ENCODE data around the gene TRAFD1. TPM values are rescaled to one million over a fixed set of nuclear protein-coding genes. Genes with fewer than 3 reads are reported as not detected.

Gene TRAFD1
- total RNA-seq, 1 experiment from 2014 or later: 52.1 TPM

DNA sequence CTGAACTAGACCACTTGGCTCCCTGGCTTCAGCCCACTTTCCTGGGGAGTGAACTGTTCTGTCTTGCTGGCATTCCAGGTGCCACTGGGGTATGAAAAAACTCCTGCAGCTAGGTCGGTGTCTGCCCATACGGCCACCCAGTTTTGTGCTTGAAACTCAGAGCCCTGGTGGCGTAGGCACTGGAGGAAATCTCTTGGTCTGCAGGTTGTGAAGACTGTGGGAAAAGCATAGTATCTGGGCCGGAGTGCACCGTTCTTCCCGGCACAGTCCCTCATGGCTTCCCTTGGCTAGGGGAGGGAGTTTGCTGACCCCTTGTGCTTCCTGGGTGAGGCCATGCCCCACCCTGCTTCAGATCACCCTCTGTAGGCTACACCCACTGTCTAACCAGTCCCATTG is 33.8 kb downstream of the TRAFD1 start:
- H3K4me1 ChIP-seq (ENCODE audit: low read length): no peaks in the 10 kb centered on the region
- no peak for DNase-seq
- no peaks in the 10 kb centered on the region for H3K27me3 ChIP-seq (ENCODE audit: low read length)
- H3K4me3 ChIP-seq (ENCODE audit: low read length): no peak overlapping the region
- no peaks in the 10 kb centered on the region for H3K79me2 ChIP-seq (ENCODE audit: low read length)
- H3K9me3 ChIP-seq (ENCODE audit: low read length): no peaks in the 10 kb centered on the region
- H3K36me3 ChIP-seq (ENCODE audit: insufficient read depth, low read length): peaks cover 25% of the 10 kb centered on the region
- H3K9me2 ChIP-seq (replicated peaks; ENCODE audit: insufficient read depth, low read length): no peaks in the 10 kb centered on the region
- no peak overlapping the region for H3K4me2 ChIP-seq (ENCODE audit: low read depth, low read length, poor library complexity, severe bottlenecking)
- H3K9ac ChIP-seq (ENCODE audit: low read length): no peak overlapping the region
- no peaks in the 10 kb centered on the region for H4K20me1 ChIP-seq (ENCODE audit: insufficient read depth, low read depth, low read length)
- H3K27ac ChIP-seq (ENCODE audit: low read length): no peak overlapping the region
- no peak overlapping the region for H2AFZ ChIP-seq (ENCODE audit: low read length)

DNA sequence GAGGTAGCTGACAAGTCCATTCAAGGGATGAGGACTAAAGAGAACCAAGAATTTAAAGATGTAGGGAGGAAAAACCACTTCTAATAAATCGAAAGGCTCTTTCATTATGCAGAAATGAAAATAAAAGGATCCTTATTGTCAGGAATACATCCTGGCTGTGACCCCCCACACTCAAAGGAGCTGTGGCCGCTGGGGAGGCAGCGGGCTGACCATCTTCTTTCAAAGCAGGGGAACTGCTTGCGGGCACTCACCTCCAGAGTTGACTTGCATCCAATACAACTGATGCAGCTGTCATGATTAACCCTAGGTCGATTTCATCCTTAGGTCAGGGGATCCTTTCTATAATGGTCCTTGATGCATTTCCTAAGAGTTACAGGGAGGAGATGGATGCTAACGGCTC is 35.3 kb downstream of the TRAFD1 start:
- no peaks in the 10 kb centered on the region for H3K4me1 ChIP-seq (ENCODE audit: low read length)
- DNase-seq: no peak

DNA sequence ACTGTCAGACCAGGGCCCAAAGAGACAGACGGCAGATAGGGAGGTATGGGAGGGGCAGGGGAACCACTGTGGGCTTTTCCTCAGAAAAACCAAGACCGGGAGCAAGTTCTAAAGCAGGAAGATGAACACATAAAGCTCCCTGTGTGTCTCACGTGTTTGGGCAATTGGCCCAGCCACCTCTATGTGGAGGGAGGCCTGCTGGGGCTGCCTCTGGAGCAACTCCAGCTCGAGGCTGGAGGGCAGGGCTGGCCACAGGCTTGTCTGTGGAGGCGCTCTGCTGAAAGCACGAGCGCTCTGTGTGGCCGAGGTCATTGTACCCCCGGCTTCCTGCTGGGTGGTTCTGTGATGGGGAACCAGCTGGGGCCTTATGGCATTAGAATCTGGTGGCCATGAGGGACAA is 36.4 kb downstream of the TRAFD1 start:
- Histone ChIP-seq H3K9me2 (replicated peaks; ENCODE audit: insufficient read depth, low read length) (no peaks in the 10 kb centered on the region), H3K36me3 (ENCODE audit: insufficient read depth, low read length) (peaks cover 25% of the 10 kb centered on the region)

More for the DNA sequence above, 35.3 kb downstream of the TRAFD1 start:
- Histone ChIP-seq H3K79me2 (ENCODE audit: low read length) (no peaks in the 10 kb centered on the region), H3K27me3 (ENCODE audit: low read length) (no peaks in the 10 kb centered on the region), H4K20me1 (ENCODE audit: insufficient read depth, low read depth, low read length) (no peaks in the 10 kb centered on the region), H3K4me3 (ENCODE audit: low read length) (no peak overlapping the region), H3K9me3 (ENCODE audit: low read length) (no peaks in the 10 kb centered on the region), H3K27ac (ENCODE audit: low read length) (no peak overlapping the region), H3K36me3 (ENCODE audit: insufficient read depth, low read length) (peaks cover 25% of the 10 kb centered on the region), H3K9me2 (replicated peaks; ENCODE audit: insufficient read depth, low read length) (no peaks in the 10 kb centered on the region), H3K4me2 (ENCODE audit: low read depth, low read length, poor library complexity, severe bottlenecking) (no peak overlapping the region), H3K9ac (ENCODE audit: low read length) (no peak overlapping the region), H2AFZ (ENCODE audit: low read length) (no peak overlapping the region)

DNA sequence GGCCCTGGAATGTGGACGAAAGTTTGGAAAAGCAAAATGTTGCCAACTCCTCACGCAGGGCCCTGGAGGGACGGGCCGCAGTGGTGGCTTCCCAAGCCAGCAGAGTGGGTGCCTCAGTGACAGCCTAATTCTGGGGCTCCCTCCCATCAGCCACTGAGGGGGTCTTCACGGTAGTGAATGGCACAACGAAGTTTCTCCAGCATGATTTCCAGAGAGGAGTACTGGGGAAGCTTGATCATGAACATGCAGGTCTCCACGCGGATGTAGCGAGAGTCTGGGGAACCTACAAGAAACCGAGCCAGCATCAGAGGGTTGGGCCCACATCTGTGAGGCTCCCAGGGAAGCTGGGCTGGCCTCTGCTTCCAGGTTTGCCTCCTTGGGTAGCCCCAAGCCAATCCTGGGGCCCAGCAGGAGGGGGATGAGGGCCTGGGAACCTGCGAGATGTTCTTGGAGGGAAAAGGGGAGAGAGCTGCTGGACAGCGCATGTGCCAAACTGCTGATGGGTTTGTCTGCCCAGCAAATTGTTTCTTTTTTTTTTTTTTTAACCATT is 37.0 kb downstream of the TRAFD1 start:
- no peak overlapping the region for H3K27ac ChIP-seq (ENCODE audit: low read length)
- no peak overlapping the region for H3K9ac ChIP-seq (ENCODE audit: low read length)
- H3K4me3 ChIP-seq (ENCODE audit: low read length): no peak overlapping the region
- H3K4me1 ChIP-seq (ENCODE audit: low read length): no peaks in the 10 kb centered on the region
- H3K27me3 ChIP-seq (ENCODE audit: low read length): no peaks in the 10 kb centered on the region
- H2AFZ ChIP-seq (ENCODE audit: low read length): no peak overlapping the region
- no peaks in the 10 kb centered on the region for H3K79me2 ChIP-seq (ENCODE audit: low read length)
- H3K4me2 ChIP-seq (ENCODE audit: low read depth, low read length, poor library complexity, severe bottlenecking): no peak overlapping the region
- H4K20me1 ChIP-seq (ENCODE audit: insufficient read depth, low read depth, low read length): no peaks in the 10 kb centered on the region
- no peaks in the 10 kb centered on the region for H3K9me2 ChIP-seq (replicated peaks; ENCODE audit: insufficient read depth, low read length)
- no peaks in the 10 kb centered on the region for H3K9me3 ChIP-seq (ENCODE audit: low read length)
- no peak for DNase-seq
- H3K36me3 ChIP-seq (ENCODE audit: insufficient read depth, low read length): peaks cover 25% of the 10 kb centered on the region

More for the DNA sequence above, 36.4 kb downstream of the TRAFD1 start:
- no peak overlapping the region for H3K4me2 ChIP-seq (ENCODE audit: low read depth, low read length, poor library complexity, severe bottlenecking)
- H4K20me1 ChIP-seq (ENCODE audit: insufficient read depth, low read depth, low read length): no peaks in the 10 kb centered on the region
- H2AFZ ChIP-seq (ENCODE audit: low read length): no peak overlapping the region
- H3K4me1 ChIP-seq (ENCODE audit: low read length): no peaks in the 10 kb centered on the region
- no peak for DNase-seq
- H3K27ac ChIP-seq (ENCODE audit: low read length): no peak overlapping the region
- H3K4me3 ChIP-seq (ENCODE audit: low read length): no peak overlapping the region
- H3K9ac ChIP-seq (ENCODE audit: low read length): no peak overlapping the region
- no peaks in the 10 kb centered on the region for H3K9me3 ChIP-seq (ENCODE audit: low read length)
- no peaks in the 10 kb centered on the region for H3K27me3 ChIP-seq (ENCODE audit: low read length)
- no peaks in the 10 kb centered on the region for H3K79me2 ChIP-seq (ENCODE audit: low read length)

DNA sequence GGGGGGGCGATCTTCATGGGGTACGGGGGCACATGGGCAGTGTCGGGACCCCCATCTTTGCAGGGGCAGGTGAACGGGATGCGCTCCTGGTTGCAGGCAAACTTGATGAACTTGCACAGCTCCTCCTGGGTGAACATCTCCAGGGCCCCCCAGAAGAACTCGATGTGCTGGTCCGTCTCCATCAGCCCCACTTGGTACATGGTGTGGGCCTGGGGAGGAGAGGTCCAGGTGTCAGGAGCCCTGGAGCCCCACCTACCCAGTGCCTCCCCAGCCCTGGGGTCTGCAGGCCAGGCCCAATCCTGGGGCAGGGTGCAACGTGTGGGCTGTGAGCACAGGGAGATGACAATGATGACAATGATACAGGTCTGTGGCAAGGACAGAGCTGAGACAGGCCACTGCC is 37.7 kb downstream of the TRAFD1 start:
- no peak overlapping the region for H3K4me2 ChIP-seq (ENCODE audit: low read depth, low read length, poor library complexity, severe bottlenecking)
- no peak overlapping the region for H3K9ac ChIP-seq (ENCODE audit: low read length)
- peaks cover 24% of the 10 kb centered on the region for H3K36me3 ChIP-seq (ENCODE audit: insufficient read depth, low read length)

DNA sequence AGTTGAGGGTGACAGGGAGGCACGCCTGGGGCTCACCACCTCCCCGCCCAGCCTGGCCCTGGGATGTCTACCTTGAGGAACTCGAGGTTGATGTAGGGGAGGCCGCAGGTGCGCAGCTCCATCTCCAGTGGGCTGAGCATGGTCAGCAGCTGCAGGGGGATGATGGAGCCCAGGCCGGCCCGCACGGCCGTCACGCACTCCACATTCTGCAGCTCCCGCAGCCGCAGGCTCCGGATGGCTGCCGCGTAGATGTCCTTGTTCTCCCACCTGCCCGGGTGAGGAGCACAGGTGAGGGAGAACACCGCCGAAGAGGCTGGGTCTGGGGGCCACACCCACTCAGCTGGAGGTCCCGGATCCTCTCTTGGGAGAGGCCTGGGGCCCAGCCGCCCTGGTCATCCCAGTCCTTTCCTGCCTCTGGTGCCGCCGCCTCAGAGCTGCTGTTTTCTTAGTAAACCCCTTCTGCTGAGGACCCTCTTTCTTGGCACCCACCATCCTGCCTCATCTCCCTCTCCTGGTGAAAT is 38.2 kb downstream of the TRAFD1 start:
- no peak for DNase-seq
- Histone ChIP-seq H3K9me3 (ENCODE audit: low read length) (no peaks in the 10 kb centered on the region), H3K36me3 (ENCODE audit: insufficient read depth, low read length) (peaks cover 19% of the 10 kb centered on the region), H3K79me2 (ENCODE audit: low read length) (no peaks in the 10 kb centered on the region), H3K9me2 (replicated peaks; ENCODE audit: insufficient read depth, low read length) (no peaks in the 10 kb centered on the region), H2AFZ (ENCODE audit: low read length) (no peak overlapping the region), H3K9ac (ENCODE audit: low read length) (no peak overlapping the region), H4K20me1 (ENCODE audit: insufficient read depth, low read depth, low read length) (no peaks in the 10 kb centered on the region), H3K27ac (ENCODE audit: low read length) (no peak overlapping the region), H3K4me2 (ENCODE audit: low read depth, low read length, poor library complexity, severe bottlenecking) (no peak overlapping the region), H3K4me1 (ENCODE audit: low read length) (no peaks in the 10 kb centered on the region), H3K27me3 (ENCODE audit: low read length) (no peaks in the 10 kb centered on the region), H3K4me3 (ENCODE audit: low read length) (no peak overlapping the region)

More for the DNA sequence above, 37.7 kb downstream of the TRAFD1 start:
- DNase-seq: no peak
- H3K79me2 ChIP-seq (ENCODE audit: low read length): no peaks in the 10 kb centered on the region
- no peaks in the 10 kb centered on the region for H3K9me2 ChIP-seq (replicated peaks; ENCODE audit: insufficient read depth, low read length)
- H3K27ac ChIP-seq (ENCODE audit: low read length): no peak overlapping the region
- no peaks in the 10 kb centered on the region for H3K27me3 ChIP-seq (ENCODE audit: low read length)
- no peak overlapping the region for H3K4me3 ChIP-seq (ENCODE audit: low read length)
- H4K20me1 ChIP-seq (ENCODE audit: insufficient read depth, low read depth, low read length): no peaks in the 10 kb centered on the region
- no peaks in the 10 kb centered on the region for H3K9me3 ChIP-seq (ENCODE audit: low read length)
- H3K4me1 ChIP-seq (ENCODE audit: low read length): no peaks in the 10 kb centered on the region
- no peak overlapping the region for H2AFZ ChIP-seq (ENCODE audit: low read length)

DNA sequence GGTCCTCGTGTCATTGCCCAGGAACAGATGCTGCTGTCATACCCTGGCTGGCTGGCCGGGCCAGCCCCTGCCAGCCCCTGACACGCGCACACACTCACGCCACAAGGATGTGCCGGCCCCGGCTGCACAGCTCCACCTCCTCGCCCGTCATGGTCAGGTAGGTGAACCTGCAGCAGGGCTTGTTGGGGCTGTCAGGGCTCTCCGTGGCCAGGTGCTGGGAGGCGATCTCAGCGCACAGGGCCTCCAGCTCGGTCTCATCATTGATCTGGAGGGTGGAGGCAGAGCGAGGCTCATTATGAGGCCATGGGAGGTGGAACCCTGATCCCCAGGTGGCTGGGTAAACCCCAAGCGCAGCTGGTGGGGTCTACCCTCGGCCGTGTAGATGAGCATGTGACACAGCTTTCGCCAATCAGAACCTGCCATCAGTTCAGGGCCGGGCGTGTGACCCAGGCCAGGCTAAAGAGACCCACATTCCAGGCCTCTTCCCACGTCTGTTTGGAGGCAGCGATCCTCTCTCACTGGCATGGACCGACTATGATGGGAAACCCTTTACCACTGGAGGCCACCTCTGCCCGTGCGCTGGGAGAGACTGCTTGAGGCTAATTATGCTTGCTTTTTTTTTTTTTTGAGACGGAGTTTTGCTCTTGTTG is 38.8 kb downstream of the TRAFD1 start:
- no peak for DNase-seq
- Histone ChIP-seq H3K4me3 (ENCODE audit: low read length) (no peak overlapping the region), H3K27ac (ENCODE audit: low read length) (no peak overlapping the region), H3K4me2 (ENCODE audit: low read depth, low read length, poor library complexity, severe bottlenecking) (no peak overlapping the region), H3K27me3 (ENCODE audit: low read length) (no peaks in the 10 kb centered on the region), H3K36me3 (ENCODE audit: insufficient read depth, low read length) (peaks cover 13% of the 10 kb centered on the region; the same call in 1 of the 2 replicates), H2AFZ (ENCODE audit: low read length) (no peak overlapping the region), H3K9me3 (ENCODE audit: low read length) (no peaks in the 10 kb centered on the region), H3K9ac (ENCODE audit: low read length) (no peak overlapping the region), H4K20me1 (ENCODE audit: insufficient read depth, low read depth, low read length) (no peaks in the 10 kb centered on the region), H3K9me2 (replicated peaks; ENCODE audit: insufficient read depth, low read length) (no peaks in the 10 kb centered on the region), H3K79me2 (ENCODE audit: low read length) (no peaks in the 10 kb centered on the region), H3K4me1 (ENCODE audit: low read length) (no peaks in the 10 kb centered on the region)

DNA sequence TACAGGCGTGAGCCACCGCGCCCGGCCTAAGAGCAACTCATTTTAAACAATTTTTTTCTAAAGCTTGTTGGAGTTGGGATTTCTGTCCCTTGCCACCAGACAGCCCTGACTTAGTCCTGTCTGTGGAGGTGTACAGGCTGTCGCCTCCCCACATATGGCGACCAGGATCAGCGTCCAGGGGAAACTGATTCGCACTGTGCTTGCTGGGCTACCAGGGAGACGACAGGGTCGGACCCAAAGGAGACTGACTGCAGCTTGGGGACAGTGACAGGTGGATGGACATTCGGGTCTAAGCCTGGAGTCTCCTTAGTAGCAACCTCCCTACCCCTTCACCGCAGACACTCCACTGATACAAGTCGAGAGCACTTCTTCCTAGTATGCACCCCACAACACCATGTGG is 40.3 kb downstream of the TRAFD1 start:
- no peaks in the 10 kb centered on the region for H3K27me3 ChIP-seq (ENCODE audit: low read length)
- H2AFZ ChIP-seq (ENCODE audit: low read length): no peak overlapping the region
- H3K79me2 ChIP-seq (ENCODE audit: low read length): no peaks in the 10 kb centered on the region
- H3K9ac ChIP-seq (ENCODE audit: low read length): no peak overlapping the region
- no peak for DNase-seq
- no peaks in the 10 kb centered on the region for H4K20me1 ChIP-seq (ENCODE audit: insufficient read depth, low read depth, low read length)
- H3K4me2 ChIP-seq (ENCODE audit: low read depth, low read length, poor library complexity, severe bottlenecking): no peak overlapping the region
- H3K9me3 ChIP-seq (ENCODE audit: low read length): no peaks in the 10 kb centered on the region
- no peak overlapping the region for H3K4me3 ChIP-seq (ENCODE audit: low read length)
- no peak overlapping the region for H3K27ac ChIP-seq (ENCODE audit: low read length)
- H3K36me3 ChIP-seq (ENCODE audit: insufficient read depth, low read length): no peaks in the 10 kb centered on the region; the same call in 1 of the 2 replicates
- no peaks in the 10 kb centered on the region for H3K9me2 ChIP-seq (replicated peaks; ENCODE audit: insufficient read depth, low read length)
- H3K4me1 ChIP-seq (ENCODE audit: low read length): no peaks in the 10 kb centered on the region

Measured in Karpas-422 (cell line).